GM10266 (cell line): ENCODE results near the gene CSRP1.
A peak's percentile ranks its signal among the peaks of the same experiment; 100 is the strongest.
"Not testable (repeated sequence)": the region's sequence is repeated elsewhere in the genome, so short reads cannot be mapped to it uniquely, and the experiment has no call there.

Source experiments
- DNase-seq: peaks from one replicate; pipeline ENCODE4 v3.0.0; 2012; ENCODE audit errors: extremely low spot score
- CTCF ChIP-seq: IDR thresholded peaks from 2 replicates; pipeline ENCODE4 v1.5.1; 2012; ENCODE audit warnings: mild to moderate bottlenecking, low read depth; ENCODE audit not compliant: control insufficient read depth, insufficient read depth; ENCODE audit errors: missing control alignments

CSRP1 gene

GRCh38 chr1:201476670-201477344 lies 30.1 kb downstream of the CSRP1 start:
- no peak for TF ChIP-seq CTCF
- peak; percentile 44 for DNase-seq

DNA sequence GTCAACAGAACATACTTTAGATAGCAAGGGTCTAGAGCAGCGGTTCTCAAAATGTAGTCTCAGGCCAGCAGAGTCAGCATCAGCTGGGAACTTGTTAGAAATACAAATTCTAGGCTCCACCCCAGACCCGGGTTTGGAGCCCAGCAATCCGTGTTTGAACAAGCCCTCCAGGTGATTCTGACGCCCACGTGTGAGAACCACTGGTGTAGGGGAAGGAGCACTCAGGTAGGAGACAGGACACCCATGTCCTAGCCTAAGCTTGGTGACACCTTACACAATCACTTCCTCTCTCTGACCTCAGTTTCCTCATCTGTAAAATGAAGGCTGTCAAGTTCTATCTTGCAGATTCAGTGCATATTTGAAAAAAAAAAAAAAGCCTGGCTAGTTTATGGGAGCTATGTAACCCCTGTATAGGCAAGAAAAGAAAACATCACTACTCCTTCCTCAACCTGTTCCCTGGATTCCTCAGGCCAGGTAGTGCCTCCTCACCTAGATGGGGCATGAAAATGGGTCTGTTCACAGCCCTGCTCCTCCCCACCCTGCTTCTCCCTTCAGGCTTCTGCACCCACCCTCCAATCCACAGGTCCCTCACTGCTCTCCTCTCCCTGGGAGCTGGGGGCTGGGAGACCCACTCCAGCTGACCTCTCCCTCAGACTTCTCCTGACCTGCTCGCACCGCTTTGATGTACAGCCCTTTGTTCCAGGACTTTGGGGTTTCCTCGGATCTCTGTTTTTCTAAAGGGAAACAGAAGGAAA lies 30.8 kb downstream of the CSRP1 start:
- DNase-seq: no peak
- TF ChIP-seq CTCF: no peak

GRCh38 chr1:201475130-201475529 lies 31.8 kb downstream of the CSRP1 start:
- TF ChIP-seq CTCF: no peak
- no peak for DNase-seq

- DNase-seq: no peak
- TF ChIP-seq CTCF: no peak
Measured at GRCh38 chr1:201473296-201473695, 33.6 kb downstream of the CSRP1 start.

- not testable (repeated sequence) for DNase-seq
Measured at GRCh38 chr1:201472321-201472720, 34.6 kb downstream of the CSRP1 start.

GRCh38 chr1:201471772-201472171 lies 35.2 kb downstream of the CSRP1 start:
- no peak for DNase-seq
- no peak for TF ChIP-seq CTCF

DNA sequence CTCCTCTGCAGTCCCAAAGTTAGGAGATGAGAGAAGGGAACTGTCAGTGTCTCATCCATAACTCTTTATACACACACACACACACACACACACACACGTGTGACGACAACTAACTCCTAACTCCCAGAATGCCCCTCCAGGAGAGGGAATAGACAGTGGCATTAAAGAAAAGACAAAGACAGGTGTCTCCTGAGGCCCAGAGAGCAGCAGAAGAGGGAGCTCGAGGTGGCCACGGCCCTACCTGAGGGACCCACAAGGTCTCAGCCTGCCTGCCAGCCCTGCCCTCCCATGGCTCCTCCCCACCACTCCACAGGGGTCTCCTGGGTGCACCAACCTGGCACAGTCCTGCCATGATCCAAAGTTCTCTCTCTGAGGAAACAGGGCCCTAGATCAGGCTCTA lies 36.3 kb downstream of the CSRP1 start:
- TF ChIP-seq CTCF: no peak
- DNase-seq: no peak
